Sigmoid colon (tissue), 7 donors: ENCODE results near the gene FGF14. TPM values are rescaled to one million over a fixed set of nuclear protein-coding genes. Genes with fewer than 3 reads are reported as not detected.

Experiments used
- DNase-seq: peaks from one replicate; pipeline ENCODE4 v3.0.0-alpha.2; 2019
- H3K27ac ChIP-seq, 4 donors: fragments of 200-600 bp; sonication (generic); one replicate each; pipeline ENCODE4 v1.5.1; 2016 to 2019; ENCODE audit warnings: mild to moderate bottlenecking in 1 of 4
- H3K27me3 ChIP-seq, 3 donors: fragments of 200-600 bp; sonication (generic); one replicate each; pipeline ENCODE4 v1.5.1; 2019; ENCODE audit warnings: mild to moderate bottlenecking in 1 of 3
- H3K36me3 ChIP-seq, 4 donors: fragments of 200-600 bp; sonication (generic); one replicate each; pipeline ENCODE4 v1.5.1; 2016 to 2019
- H3K4me1 ChIP-seq, 4 donors: fragments of 200-600 bp; sonication (generic); one replicate each; pipeline ENCODE4 v1.5.1; 2017 to 2019
- H3K4me3 ChIP-seq, 4 donors: fragments of 200-600 bp; sonication (generic); one replicate each; pipeline ENCODE4 v1.5.1; 2017 to 2019; ENCODE audit warnings: mild to moderate bottlenecking in 2 of 4, moderate library complexity in 1 of 4
- H3K9me3 ChIP-seq, 4 donors: fragments of 200-600 bp in 3 of 4; sonication (generic) in 3 of 4; one replicate each; pipeline versions ENCODE4 v1.5.1 to v1.6.1; 2013 to 2019
- EP300 ChIP-seq, 4 donors: sonication (generic); formaldehyde crosslinking; IDR thresholded peaks; one replicate each; pipeline ENCODE4 v1.6.1; 2017; ENCODE audit warnings: antibody characterized with exemption in 4 of 4
- POLR2A ChIP-seq, 2 donors: fragments of 450-650 bp; IDR thresholded peaks; one replicate each; pipeline ENCODE4 v1.6.1; 2016; ENCODE audit warnings: antibody characterized with exemption in 2 of 2, mild to moderate bottlenecking in 2 of 2, moderate library complexity in 2 of 2
- POLR2AphosphoS5 ChIP-seq, 4 donors: sonication (generic); formaldehyde crosslinking; IDR thresholded peaks; one replicate each; pipeline ENCODE4 v1.6.1; 2017; ENCODE audit warnings: antibody characterized with exemption in 4 of 4
- WGBS, 2 donors: extraction: QIAGEN DNeasy Blood & Tissue Kit; methylation state at CpG; one replicate each; pipeline ENCODE4 v1.1.7; 2013; 5-methylcytosine and 5-hydroxymethylcytosine counted together
- intact Hi-C: fragments of 100-400 bp; cut with DNase I; formaldehyde crosslinking; loops from one replicate; pipeline ENCODE4 v1.15.1; 2023
- polyA plus RNA-seq, 3 donors: library from polyadenylated mRNA; stranded (reverse); fragments of 200-250 nt; gene quantifications; one replicate each; pipeline ENCODE4 v1.2.3, GENCODE V29; 2013
- total RNA-seq, 4 donors: library from RNA; depleted of rRNA; stranded (reverse); fragments of >200 nt; gene quantifications; one replicate each; pipeline ENCODE4 v1.1.0, GENCODE V29; 2016
- TF ChIP-seq, protein P1 (sequence below), 4 experiments: fragments of 450-650 bp in 3 of 4; fragments of 200-600 bp in 1 of 4; IDR thresholded peaks; one replicate each; pipeline ENCODE4 v1.5.1; 2016 to 2019; ENCODE audit warnings: antibody characterized with exemption in 4 of 4, mild to moderate bottlenecking in 3 of 4, moderate library complexity in 2 of 4
- donor health status: healthy with polysubstance abuse.
- donor health status: Bipolar disorder and iron deficiency.
- donor health status: healthy.

FGF14 gene
- total and polyA plus RNA-seq, 7 donors: under 0.01 to 1.6 (median 1.1) TPM

DNA sequence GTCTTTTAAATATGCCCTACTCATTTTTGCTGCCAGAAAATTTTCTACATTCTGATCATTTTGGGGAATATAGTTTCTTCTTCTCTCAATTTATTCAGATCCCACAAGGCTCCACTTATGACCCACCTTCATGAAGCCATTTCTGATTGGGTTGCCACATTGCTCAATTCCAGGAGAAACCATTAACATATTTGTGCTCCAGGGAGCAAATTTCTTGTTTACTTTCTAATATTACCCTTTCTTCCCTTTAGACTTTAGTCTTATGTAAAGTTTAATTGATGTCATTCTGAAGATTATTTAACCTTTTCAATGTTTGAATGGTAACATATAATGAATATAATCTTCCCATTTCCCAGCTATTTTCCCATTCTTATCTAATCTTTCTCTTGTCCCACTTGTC lies 617.5 kb downstream of the FGF14 start:
- intact Hi-C loops: no loop called here
- no peaks in the 10 kb centered on the region for H3K27me3 ChIP-seq
- no peak for DNase-seq
- H3K27ac ChIP-seq: no peak overlapping the region
- no peaks in the 10 kb centered on the region for H3K4me1 ChIP-seq
- H3K36me3 ChIP-seq: no peaks in the 10 kb centered on the region
- TF ChIP-seq POLR2A (IDR thresholded peaks at IDR 0.05) (no peak), POLR2AphosphoS5 (IDR thresholded peaks at IDR 0.05) (no peak), EP300 (IDR thresholded peaks at IDR 0.05) (no peak)
- TF ChIP-seq, protein P1, sequence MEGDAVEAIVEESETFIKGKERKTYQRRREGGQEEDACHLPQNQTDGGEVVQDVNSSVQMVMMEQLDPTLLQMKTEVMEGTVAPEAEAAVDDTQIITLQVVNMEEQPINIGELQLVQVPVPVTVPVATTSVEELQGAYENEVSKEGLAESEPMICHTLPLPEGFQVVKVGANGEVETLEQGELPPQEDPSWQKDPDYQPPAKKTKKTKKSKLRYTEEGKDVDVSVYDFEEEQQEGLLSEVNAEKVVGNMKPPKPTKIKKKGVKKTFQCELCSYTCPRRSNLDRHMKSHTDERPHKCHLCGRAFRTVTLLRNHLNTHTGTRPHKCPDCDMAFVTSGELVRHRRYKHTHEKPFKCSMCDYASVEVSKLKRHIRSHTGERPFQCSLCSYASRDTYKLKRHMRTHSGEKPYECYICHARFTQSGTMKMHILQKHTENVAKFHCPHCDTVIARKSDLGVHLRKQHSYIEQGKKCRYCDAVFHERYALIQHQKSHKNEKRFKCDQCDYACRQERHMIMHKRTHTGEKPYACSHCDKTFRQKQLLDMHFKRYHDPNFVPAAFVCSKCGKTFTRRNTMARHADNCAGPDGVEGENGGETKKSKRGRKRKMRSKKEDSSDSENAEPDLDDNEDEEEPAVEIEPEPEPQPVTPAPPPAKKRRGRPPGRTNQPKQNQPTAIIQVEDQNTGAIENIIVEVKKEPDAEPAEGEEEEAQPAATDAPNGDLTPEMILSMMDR (IDR thresholded peaks at IDR 0.05): no peak
- no peaks in the 10 kb centered on the region for H3K9me3 ChIP-seq
- no peak overlapping the region for H3K4me3 ChIP-seq

DNA sequence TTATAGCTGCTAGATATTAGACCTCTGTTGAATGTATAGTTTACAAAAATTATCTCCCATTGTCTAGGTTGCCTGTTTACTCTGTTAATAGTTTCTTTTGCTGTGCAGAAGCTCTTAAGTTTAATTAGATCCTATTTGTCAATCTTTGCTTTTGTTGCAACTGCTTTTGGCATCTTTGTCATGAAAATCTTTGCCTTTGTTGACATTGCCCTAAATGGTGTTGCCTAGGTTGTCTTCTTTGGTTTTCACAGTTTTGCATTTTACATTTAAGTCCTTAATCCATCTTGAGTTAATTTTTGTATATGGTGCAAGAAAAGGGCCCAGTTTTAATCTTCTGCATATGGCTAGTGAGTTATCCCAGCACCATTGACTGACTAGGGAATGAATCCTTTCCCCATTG lies 618.3 kb downstream of the FGF14 start:
- TF ChIP-seq POLR2AphosphoS5 (IDR thresholded peaks at IDR 0.05) (no peak), EP300 (IDR thresholded peaks at IDR 0.05) (no peak), POLR2A (IDR thresholded peaks at IDR 0.05) (no peak)
- TF ChIP-seq, protein P1 (IDR thresholded peaks at IDR 0.05): no peak
- H3K27ac ChIP-seq: no peak overlapping the region
- no peaks in the 10 kb centered on the region for H3K9me3 ChIP-seq
- no peak overlapping the region for H3K4me3 ChIP-seq
- H3K27me3 ChIP-seq: no peaks in the 10 kb centered on the region
- DNase-seq: no peak
- no peaks in the 10 kb centered on the region for H3K36me3 ChIP-seq
- intact Hi-C loops: no loop called here
- H3K4me1 ChIP-seq: no peaks in the 10 kb centered on the region

DNA sequence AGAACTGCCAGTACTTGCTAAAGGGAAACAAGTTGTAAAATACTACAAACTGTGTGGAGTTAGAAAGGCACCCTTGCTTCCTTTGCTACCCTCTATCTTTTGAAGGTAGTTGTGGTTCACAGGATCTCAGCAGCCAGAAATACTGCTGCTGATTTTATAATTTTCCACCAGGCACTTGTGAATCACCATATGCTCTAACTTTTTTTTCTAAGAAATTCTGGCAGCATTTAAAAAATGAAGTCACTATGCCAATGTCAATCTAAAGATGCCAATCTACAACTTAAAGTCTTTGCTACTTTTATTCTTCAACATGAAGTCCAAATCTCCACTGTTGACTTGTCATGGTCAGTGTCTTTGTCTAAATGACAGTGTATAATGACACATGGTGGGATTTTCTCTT lies 621.6 kb downstream of the FGF14 start:
- Histone ChIP-seq H3K27ac (no peak overlapping the region), H3K4me3 (no peak overlapping the region), H3K9me3 (no peaks in the 10 kb centered on the region), H3K27me3 (no peaks in the 10 kb centered on the region), H3K36me3 (no peaks in the 10 kb centered on the region), H3K4me1 (no peaks in the 10 kb centered on the region)
- TF ChIP-seq POLR2A (IDR thresholded peaks at IDR 0.05): no peak
- TF ChIP-seq EP300 (IDR thresholded peaks at IDR 0.05): no peak
- TF ChIP-seq POLR2AphosphoS5 (IDR thresholded peaks at IDR 0.05): no peak
- intact Hi-C loops: no loop called here
- DNase-seq: no peak

DNA sequence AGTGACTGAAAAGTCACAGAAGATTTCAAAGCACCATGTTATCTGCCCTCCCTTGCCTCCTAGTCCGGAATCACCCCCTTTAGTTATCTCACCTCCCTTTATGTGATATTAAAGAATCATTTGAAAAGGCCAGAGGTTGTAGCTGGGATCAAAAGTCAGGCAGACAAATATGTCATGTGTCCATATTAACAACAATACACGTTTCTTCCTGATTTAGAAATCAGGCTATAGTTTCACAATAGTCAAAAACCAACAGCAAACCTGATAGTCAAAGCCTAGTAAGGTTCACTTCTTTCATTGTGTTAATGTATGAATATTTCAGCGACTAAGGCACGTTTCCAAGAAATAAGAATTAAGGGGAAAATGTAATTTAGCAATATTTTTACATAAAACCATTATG lies 622.7 kb downstream of the FGF14 start:
- Histone ChIP-seq H3K4me1 (no peaks in the 10 kb centered on the region), H3K36me3 (no peaks in the 10 kb centered on the region), H3K27me3 (no peaks in the 10 kb centered on the region), H3K27ac (no peak overlapping the region), H3K4me3 (no peak overlapping the region), H3K9me3 (no peaks in the 10 kb centered on the region)
- intact Hi-C loops: no loop called here
- DNase-seq: no peak
- 65 to 74% methylated on average over 4 of the region's 4 CpGs for WGBS, 2 donors
- TF ChIP-seq, protein P1 (IDR thresholded peaks at IDR 0.05): no peak
- TF ChIP-seq POLR2A (IDR thresholded peaks at IDR 0.05): no peak
- TF ChIP-seq EP300 (IDR thresholded peaks at IDR 0.05): no peak
- no peak for TF ChIP-seq POLR2AphosphoS5 (IDR thresholded peaks at IDR 0.05)

DNA sequence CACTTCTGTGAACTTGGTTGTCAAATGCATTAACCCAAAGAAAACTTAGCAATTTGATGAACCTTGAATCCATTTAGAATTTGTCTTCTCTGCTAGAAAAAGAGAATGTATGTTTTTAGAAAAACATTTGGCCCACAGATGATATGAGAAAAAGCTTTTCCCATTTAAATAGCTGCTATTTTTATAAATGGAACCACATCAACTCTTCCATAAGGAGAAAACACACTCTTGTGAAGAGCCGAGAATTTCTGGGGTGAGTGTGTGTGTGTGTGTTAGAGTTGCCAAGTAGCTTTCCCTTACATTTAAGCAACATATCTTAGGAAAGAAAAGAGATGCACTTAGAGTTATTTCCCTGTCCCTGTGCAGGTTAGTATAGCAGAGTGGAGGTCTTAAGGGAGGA lies 626.6 kb downstream of the FGF14 start:
- TF ChIP-seq POLR2AphosphoS5 (IDR thresholded peaks at IDR 0.05) (no peak), POLR2A (IDR thresholded peaks at IDR 0.05) (no peak)
- TF ChIP-seq, protein P1 (IDR thresholded peaks at IDR 0.05): no peak
- DNase-seq: no peak
- no peaks in the 10 kb centered on the region for H3K9me3 ChIP-seq
- no peaks in the 10 kb centered on the region for H3K27me3 ChIP-seq
- no peaks in the 10 kb centered on the region for H3K4me1 ChIP-seq
- no peaks in the 10 kb centered on the region for H3K36me3 ChIP-seq
- intact Hi-C loops: no loop called here
- H3K27ac ChIP-seq: no peak overlapping the region
- H3K4me3 ChIP-seq: no peak overlapping the region
- WGBS, 2 donors: 80 to 89% methylated on average over 1 of the region's 1 CpG
